Right cardiac atrium (tissue), 5 donors: ENCODE measurements around the gene CRP. TPM values are rescaled to one million over a fixed set of nuclear protein-coding genes. Genes with fewer than 3 reads are reported as not detected.

Source experiments
- polyA plus RNA-seq: library from polyadenylated mRNA; stranded (reverse); fragments of 200-250 nt; gene quantifications from one replicate; pipeline ENCODE4 v1.2.3, GENCODE V29; 2013
- total RNA-seq, 4 donors: library from RNA; stranded (reverse); fragmentation: NEBNext Ultra II Directional; extraction: Animal tissue kit (Norgen Biotek cat#: 25700); gene quantifications; one replicate each; pipeline ENCODE4 v1.2.1, GENCODE V29; 2021
- donor health status: healthy with polysubstance abuse.
- donor health status: DM: no; HTN: yes; CAD: no.
- donor health status: DM: no; HTN: no; CAD: no.
- donor health status: DM: no; HTN: yes; CAD: no; lungs with severe emphysema.
- donor health status: DM: yes; HTN: yes; CAD: no.

The CRP gene
- total and polyA plus RNA-seq, 5 donors, result 0.18 to 0.67 TPM; not detected in 3

Other genes with a start within 250 kb of the CRP start
- gene OR10J5, start 178.6 kb downstream of the CRP start, total RNA-seq, result not detected
- not detected for gene OR10J5, start 178.6 kb downstream of the CRP start, polyA plus RNA-seq
- under 1 TPM in 1 of 4 donors, not detected in 3; 0.39 TPM for gene APCS, start 126.8 kb downstream of the CRP start, total RNA-seq
- not detected for gene APCS, start 126.8 kb downstream of the CRP start, polyA plus RNA-seq
- 10 to 100 TPM; 20.7 to 27.8 (median 23.3) TPM for gene DUSP23, start 66.4 kb upstream of the CRP start, total RNA-seq
- gene DUSP23, start 66.4 kb upstream of the CRP start, polyA plus RNA-seq, result 43.7 TPM
- gene FCRL6, start 87.8 kb upstream of the CRP start, total RNA-seq, result under 1 TPM in 2 of 4 donors, not detected in 2; 0.50 to 0.54 TPM
- gene FCRL6, start 87.8 kb upstream of the CRP start, polyA plus RNA-seq, result 0.11 TPM
- 1 to 10 TPM; 1.7 to 4.5 (median 2.3) TPM for gene SLAMF8, start 112.3 kb upstream of the CRP start, total RNA-seq
- gene SLAMF8, start 112.3 kb upstream of the CRP start, polyA plus RNA-seq, result 0.52 TPM
- under 1 TPM in 2 of 4 donors, not detected in 2; 0.19 to 0.23 TPM for gene VSIG8, start 148.1 kb upstream of the CRP start, total RNA-seq
- 0.07 TPM for gene VSIG8, start 148.1 kb upstream of the CRP start, polyA plus RNA-seq
- gene CFAP45, start 185.6 kb upstream of the CRP start, total RNA-seq, result 1 to 10 TPM; 3.4 to 5.6 (median 3.9) TPM
- gene CFAP45, start 185.6 kb upstream of the CRP start, polyA plus RNA-seq, result 9.4 TPM
- 100 to 1,000 TPM; 117 to 253 (median 162) TPM for gene TAGLN2, start 210.9 kb upstream of the CRP start, total RNA-seq
- gene TAGLN2, start 210.9 kb upstream of the CRP start, polyA plus RNA-seq, result 186 TPM
- 1 to 10 TPM in 3 of 4 donors, under 1 TPM in 1; 0.17 to 2.7 (median 2.3) TPM for gene IGSF9, start 231.0 kb upstream of the CRP start, total RNA-seq
- gene IGSF9, start 231.0 kb upstream of the CRP start, polyA plus RNA-seq, result 1.3 TPM
- gene SLAMF9, start 239.6 kb upstream of the CRP start, total RNA-seq, result not detected
- gene SLAMF9, start 239.6 kb upstream of the CRP start, polyA plus RNA-seq, result not detected